GM18499 (cell line): Measurements from ENCODE around the gene ETV6.

Source experiments
- ATAC-seq: cut with Tn5 transposase; IDR thresholded peaks from one replicate; pipeline ENCODE4 v1.9.1; 2021; ENCODE audit warnings: moderate number of reproducible peaks; ENCODE audit not compliant: insufficient read depth, unreplicated experiment

ETV6 gene

DNA sequence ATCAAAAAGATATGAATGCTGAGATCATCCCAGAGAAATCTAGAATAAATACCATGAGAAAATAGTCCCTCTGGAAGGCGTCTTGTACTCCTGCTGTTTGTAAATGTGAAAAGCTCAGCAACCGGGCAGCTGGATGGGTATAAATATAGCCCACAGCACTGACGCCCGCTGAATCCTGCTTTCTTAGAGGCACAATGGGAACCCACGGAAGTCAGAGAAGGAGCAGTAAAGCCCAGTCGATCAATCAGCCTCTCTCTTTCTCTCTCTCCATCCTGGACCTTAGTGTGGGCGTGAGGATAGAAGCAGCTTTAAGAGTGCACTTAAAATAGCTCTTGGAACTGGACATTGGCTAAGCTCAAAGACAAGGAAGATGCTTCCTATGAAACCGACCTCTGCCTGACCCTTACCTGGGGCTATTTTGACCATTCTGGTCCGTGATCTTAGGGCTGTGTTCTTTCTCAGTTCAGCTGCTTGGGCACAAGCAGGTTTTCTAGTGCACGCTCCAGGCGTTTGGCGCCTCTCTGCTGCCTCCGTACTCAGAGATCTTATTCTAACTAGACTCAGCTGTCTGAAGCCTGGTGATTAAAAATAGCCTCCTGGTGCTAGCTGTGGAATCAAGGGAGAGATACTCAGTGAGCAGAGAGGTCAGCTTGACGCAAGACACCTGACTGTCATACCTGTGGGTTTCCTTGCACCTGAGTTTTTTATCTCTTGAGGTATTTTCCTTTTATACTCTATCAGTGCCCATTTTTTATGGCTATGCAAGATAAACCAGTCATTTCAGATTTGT is 144.6 kb downstream of the ETV6 start:
- ATAC-seq = no peak

DNA sequence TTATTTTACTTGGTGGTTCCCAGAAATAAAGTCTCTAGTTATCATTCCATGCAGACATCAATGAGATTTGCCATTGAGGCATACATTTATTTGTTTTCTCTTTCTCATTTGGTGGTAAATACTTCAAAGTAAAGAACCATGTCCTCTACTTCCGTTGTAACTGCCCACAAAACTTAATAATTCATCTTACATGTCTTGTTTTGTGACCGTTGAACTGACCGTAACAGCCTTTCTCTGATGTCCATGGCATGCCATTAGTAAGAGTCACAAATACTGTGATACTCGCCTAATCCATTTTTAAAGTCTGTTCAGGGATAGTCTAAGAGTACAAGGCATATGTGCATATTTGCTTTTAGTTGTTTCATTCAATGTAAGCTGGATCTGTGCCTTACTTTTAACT is 145.3 kb downstream of the ETV6 start:
- no peak for ATAC-seq

DNA sequence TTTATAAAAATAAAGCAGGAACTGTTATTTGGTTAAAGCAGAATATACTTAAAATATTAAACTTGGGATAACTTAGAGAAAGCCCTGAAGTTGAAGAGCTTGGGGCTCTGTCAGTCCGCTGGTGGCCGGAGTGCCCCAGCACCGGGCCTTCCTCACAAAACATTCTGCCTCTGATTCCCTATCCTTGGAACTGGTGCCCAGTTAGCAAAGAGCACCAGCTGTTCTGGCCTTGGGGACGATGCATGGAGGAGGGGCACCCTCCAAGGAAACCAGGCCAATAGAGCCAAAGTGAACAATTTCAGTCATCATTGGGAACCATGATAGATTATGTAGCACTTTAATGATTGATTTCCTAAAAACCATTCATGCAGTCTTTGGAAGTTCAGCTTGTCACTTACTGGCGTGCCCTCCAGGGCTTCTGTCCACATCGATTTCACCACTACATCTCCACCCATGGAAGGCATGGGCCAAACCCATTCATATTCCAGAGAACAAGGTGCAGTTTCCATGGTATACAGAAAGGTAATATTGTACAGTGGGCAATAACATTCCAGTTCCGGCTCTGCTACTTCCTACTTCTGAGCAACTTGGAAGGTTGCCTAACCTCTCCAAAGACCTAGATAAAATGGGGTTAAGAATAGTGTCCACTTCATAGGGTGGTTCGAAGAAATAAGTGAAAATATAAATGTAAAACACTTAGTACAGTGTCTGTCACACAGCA is 145.9 kb downstream of the ETV6 start:
- ATAC-seq = no peak

DNA sequence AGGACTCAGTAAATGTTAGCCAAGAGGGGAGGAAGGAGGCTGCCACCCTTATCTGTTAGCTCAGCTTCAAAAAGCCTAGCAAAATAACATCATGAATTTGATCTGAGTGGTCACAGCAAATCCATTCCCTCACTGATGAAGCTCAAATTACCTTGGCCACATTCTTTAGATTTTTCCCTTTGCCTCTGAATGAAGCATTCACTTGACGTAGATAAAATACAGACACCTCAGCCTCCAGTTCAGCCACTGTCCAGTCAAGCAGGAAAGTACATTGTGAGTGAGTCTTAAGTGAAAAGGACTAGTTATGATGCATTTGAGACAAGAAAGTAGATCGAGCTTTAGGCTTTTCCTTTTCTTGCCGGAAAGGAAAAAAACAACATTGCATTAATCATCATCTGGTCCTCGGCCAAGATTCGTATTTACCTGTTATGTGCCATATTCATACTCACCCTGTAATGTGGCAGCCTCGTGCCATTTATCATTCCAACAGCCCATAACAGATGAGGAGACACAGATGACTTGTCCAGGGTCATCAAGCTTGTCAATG is 146.5 kb downstream of the ETV6 start:
- ATAC-seq = no peak

DNA sequence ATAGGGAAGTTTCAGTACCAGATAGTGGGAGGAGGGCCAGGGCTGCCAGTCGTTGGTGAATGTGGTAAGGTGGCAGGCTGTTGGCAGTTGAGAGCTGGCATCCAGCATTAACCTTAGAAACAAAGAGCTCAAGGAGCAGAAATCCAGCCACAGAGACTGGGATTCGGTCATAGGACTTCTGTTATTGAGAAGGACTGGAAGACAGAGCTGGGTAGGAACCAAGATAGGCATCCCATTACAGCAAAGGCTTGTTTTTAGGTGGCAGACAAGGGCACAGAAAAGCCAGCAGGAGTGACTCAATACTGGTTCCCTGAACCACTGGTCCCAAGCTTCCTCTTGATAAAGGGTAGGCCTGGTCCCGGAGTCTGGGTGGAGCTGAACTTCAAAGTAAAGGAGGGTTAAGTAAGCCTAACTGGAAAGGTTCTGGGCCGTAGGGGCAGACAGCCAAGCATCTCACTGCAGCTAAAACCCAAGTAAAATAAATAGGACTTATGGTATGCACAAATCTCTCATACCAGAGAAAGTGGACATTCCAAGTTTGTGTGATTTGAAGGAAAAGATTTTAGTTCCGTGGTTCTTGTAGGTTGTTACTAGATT is 147.9 kb downstream of the ETV6 start:
- ATAC-seq = no peak

DNA sequence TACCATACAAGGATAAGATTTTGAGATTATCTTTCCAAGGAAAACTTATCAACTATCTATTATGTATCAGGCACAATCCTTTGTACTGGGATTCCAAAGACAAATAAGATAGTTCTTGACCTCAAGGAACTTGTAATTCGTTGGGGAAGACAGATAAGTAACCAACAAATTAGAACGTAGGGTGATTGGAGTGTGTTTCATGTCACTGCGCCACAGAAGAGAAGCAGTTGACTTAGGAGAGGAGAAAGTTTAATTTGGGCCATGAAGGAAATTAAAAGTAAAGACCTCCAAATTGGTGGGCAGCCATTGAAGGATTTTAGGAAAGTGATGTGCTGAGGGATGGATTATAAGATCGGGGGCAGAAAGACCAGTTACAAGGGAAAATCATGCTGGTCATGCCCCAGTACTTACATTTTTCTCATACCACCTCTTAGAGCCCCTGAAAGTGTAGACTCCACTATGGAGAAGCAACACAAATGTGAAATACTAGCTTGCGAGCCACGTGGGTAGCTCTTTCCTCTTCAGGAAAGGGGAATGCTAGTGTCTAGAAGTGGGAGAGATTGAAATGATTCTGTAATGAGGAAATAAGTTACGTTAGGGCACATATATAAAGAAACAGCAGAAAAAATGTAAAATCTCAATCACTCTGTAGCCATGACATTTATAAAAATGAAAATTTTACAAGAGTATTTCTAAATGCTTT is 148.7 kb downstream of the ETV6 start:
- no peak for ATAC-seq

DNA sequence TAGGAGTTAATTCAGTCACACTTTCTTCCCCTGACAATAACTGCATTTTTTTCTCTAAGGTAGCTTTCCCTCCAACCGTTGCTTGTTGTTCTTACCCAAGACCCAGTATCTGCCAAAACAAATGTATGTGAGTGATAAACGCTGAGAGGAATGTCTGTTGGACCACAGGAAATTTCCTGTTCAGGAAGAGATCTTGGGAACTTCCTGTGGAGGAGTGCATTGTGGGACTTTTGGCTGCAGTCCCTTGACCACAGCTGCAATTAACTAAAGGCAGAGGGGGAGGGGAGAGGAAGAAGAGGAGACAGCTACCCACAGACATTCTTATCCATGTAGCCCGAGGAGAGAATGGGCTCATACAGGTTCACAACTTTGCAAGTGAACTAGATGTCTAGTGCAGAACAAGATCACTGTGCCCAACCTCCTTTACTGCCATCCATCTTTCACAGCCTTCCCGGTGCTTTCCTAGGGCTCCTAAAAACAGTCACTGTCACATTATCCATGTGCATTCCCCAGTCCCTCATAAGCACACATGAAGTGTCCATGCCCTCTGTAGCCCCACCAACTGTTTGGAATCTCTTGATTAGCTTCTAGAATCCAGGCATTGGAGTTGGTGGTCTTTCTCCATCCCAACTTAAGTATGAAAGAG is 149.5 kb downstream of the ETV6 start:
- ATAC-seq = no peak

DNA sequence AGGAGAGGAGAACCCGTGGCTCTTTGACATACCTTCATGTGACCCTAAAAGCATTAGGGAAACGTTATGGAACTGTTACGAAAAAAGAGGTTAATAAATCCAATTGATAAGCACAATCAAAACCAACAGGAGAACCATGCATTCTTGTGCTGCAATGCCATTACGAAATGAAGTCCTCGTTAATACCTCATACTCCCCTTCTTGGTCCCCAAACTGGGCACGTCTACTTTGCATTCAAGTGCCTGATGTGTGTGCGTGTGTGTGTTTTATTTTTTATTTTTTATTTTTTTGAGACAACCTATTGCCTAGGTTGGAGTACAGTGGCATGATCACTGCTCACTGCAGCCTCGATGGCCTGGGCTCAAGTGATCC is 150.0 kb downstream of the ETV6 start:
- ATAC-seq = no peak

DNA sequence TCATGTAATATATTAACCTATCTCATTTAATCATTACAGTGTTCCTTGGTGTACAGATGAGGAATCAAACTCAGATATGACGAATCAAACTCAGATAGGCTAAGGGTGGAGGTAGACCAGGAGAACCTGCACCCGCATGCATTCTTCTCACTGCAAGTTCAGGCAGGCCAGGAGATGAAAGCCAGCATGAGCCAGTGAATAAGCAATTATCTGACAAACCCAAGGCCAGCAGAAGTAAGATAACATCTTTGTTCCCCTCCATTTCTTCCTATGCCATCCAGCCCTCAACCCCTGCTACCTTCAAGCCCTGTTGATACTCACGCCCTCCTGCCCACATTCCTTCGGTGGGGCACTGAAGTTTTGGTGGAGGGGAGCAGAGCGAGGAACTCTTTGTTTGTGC is 152.2 kb downstream of the ETV6 start:
- no peak for ATAC-seq

DNA sequence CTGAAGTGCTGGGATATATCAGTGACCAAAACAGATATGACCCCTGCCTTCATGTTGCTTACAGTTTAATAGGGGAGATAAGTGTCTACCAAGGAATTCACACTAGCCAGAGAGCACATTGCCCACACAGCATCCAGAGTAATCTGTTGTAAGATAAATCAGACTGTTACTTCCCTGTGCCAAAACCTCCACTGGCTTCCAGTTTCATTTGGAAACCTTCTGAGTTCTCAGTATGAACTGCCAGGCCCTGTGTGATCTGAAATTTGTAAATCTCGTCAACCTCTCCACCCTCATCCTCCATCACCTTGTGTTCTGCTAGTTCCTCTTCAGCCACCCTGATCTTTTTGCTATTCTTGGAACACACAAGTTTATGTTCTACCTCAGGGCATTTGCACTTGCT is 154.7 kb downstream of the ETV6 start:
- no peak for ATAC-seq

DNA sequence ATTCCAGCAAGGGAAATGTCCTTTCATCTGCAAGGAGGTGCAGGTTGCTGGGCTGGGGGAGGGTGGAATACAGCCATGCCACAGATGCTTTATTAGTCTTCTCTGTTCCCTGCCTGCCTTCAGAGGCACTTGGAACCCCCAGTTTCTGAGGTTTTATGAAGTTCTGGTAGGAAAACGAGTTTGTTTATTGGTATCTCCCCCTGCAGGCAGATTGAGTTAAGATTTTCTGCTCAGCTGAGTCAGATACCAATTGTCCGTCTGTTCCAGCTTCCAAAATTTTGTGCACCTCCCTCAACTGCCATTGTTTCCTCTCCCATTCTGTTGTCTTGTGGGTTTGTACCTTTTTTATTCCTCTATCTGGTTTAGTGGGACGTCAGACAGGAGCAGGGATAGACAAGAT is 155.6 kb downstream of the ETV6 start:
- no peak for ATAC-seq

DNA sequence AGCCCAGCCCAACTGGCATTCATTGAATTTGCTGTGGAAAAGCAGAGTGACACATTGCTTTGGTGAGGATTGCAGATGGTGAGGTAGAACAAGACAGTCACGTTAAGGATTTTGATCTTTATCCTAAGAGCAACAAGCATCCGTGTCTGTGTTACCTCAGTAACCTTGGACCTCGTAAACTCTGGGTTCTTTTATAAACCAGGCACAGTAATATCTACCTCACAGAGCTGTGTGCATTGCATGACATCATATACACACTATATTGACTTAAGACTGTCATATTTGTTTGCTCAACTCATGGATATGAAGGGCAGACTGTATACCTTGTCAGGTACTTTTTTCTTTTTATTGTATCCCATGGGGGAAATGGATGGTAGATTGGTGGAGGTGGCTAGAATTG is 156.2 kb downstream of the ETV6 start:
- no peak for ATAC-seq

DNA sequence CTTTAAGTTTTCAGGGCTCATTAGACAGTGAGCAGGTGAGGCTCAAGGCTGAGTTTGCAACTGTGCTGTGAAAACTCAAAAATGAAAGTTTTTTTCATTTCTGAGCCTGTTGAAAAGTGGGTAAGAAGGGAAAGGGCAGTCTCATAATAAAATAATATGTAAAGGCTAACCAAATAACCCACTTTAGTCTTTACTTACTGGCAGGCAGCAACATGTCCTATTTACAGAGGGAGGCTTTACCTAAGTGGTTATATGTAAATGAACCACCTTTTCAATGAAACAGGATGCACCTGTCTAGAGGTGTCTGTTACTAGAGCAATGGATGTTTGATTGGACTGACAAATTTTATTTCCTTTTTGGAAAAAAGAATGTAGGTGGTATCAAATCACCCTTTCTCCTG is 158.0 kb downstream of the ETV6 start:
- no peak for ATAC-seq

DNA sequence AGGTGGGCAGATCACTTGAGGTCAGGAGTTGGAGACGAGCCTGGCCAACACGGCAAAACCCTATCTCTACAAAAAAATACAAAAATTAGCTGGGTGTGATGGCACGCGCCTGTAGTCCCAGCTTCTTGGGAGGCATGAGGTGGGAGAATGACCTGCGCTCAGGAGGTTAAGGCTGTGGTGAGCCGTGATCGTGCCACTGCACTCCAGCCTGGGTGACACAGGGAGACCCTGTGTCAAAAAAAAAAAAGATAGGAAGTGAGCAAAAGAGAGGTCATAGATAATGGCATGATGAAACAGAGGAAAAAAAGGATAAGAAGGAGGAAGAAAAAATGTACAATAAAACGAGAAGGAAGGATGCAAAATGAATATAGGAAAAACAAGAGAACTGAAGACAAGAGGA is 159.5 kb downstream of the ETV6 start:
- no peak for ATAC-seq

DNA sequence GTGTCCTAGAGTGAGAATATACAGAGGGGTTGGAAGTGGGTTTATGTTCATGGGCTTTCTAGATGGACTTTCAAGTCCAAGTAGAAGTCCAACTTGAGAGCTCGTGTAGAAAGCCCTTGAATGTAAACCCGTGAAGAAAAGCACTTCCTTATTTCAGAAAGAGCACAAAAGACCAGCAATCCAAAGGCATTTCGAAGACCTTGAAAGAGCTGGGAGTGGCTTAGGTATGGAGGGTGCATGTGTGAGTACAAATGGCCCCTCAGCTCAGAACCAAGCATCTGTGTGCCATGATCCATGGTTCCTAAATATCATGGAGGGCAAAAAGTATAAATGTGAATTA is 160.7 kb downstream of the ETV6 start:
- no peak for ATAC-seq

DNA sequence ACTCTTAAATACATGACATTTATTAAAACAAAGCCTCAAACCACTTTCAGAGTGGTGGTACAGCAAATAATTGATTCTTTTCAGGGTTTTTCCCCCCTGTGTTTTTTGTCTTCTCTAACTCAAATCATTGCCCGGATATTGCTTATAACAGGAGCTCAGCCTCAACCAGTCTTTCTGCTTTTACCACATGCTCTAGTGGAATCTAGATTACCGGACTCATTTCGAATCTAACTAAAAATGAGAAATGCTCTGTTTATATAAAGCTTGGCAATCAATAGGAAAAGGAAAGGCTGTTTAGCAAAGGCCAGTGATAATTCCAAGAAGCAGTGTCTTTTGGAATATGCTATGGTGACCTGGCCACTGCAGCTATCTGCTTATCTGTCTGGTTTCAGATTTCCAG is 161.5 kb downstream of the ETV6 start:
- no peak for ATAC-seq

DNA sequence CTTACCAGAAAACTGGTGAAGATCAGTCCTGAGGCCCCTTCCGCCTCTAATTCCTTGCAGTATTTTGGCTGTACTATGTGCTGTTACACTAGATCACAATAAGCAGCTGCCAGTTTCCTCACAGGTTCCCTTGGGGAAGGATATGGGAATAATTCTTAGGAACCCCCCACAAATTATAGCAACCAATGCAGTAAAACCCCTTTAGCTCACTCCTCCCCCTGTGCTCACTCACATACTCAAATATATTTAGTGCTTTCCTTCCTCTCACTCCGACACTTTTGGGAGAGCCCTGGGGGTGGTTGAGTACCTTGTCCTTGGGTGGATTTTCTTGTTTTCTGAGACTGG is 162.7 kb downstream of the ETV6 start:
- ATAC-seq = no peak

DNA sequence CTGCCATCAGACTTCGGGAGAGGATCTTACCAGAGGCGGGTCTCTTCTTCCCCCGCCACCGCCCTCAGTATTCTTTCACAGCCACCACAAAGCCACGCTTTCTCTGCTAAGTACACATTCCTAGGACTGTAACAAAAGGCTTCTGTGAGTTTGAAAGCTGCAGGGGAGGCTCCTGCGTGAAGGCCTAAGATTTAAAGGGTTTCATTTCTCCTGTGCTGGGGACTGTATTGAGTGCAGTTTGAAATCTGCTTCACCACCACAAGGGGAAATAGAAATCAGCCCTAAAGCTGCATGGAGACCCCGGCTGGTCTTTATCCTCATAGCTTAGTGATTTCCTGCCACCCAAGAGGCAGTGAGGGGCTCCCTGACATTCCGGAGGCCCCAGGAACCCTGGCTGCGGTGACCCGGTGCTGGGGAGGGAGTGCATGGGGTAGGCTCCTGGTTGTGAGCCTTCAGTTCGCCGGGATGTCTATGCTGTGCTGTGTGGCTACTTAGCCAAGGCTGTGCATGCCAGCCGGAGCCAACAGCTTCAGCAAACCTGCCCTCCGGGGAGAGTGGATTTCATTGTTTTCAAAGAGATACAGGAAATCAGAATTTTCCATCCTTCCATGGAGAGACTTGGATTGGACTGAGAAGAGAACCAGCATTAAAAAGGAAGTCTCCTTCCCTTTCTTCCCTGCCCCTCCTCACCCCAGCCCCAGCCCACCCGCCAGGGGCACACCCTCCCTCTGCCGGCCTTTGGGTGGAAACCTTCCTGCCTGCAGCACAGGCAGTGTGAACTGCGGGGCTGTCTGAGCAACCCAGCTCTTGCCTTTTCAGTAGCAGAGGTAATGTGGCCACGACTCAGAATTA is 163.3 kb downstream of the ETV6 start:
- no peak for ATAC-seq

DNA sequence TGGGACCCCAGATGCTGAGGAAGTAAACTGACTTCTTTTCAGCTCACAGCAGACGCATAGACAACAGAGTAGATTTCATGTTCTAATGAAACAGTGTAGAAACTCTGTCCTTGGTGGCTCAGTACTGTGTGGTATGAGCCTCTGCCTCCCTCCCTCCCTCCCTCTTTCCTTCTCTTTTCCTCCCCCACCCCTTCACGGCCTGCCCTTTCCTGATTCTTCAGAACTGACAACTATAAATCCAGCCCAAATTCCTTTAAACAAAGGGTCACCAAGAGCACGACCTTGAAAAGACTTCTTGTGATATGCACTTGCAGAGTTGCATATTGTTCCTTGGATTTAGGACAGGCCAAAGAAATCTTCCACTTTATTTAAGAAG is 164.0 kb downstream of the ETV6 start:
- ATAC-seq = no peak

DNA sequence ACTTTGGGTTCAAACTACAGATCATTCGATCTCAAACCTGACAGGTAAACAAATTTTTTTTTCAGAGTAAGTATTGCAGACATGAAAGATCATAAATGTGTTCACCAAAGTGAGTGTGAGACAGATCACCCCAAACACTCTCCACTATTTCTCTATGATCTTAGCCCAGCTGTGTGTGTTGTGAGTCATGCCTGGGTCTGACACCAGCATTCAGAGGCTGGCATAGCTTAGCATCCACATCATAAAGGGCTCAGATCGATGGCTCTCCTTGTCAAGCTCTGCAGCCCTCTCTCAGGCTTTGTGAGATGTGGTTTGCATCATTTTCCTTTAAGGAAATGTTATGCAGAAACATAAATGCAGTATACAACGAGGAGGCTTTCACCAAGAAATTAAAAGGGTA is 164.9 kb downstream of the ETV6 start:
- no peak for ATAC-seq
